Testis (tissue), 2 donors: ENCODE data around the gene PIGW.

Source experiments
- POLR2A ChIP-seq: fragments of 450-650 bp; IDR thresholded peaks from one replicate; pipeline ENCODE4 v1.6.1; 2017; ENCODE audit warnings: antibody characterized with exemption, mild to moderate bottlenecking, moderate library complexity
- TF ChIP-seq, protein P1 (sequence below), 3 experiments: fragments of 450-650 bp in 2 of 3; fragments of 200-600 bp in 1 of 3; sonication (generic) in 1 of 3; IDR thresholded peaks; one replicate each; pipeline ENCODE4 v1.5.1; 2016 to 2019; ENCODE audit warnings: antibody characterized with exemption in 3 of 3, mild to moderate bottlenecking in 2 of 3, moderate library complexity in 1 of 3

DNA sequence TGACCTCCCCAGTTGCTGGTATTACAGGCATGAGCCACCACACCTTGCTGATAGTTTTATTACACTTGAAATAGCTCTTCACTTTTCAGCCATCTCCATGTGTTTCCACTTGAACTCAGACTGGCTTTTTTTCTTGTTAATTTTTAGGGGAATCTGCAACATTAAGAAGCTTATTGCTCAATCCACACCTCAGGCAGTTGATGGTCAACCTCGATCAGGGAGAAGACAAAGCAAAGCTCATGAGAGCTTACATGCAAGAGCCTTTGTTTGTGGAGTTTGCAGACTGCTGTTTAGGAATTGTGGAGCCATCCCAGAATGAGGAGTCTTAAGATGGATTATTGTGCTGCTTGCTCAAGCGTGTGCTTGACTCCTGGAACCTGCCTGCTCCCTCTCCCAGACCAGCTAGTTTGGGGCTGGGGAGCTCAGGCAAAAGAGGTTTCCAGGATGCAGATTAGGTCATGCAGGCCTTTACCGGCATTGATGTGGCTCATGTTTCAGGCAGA is 39.7 kb upstream of the PIGW start:
- no peak for TF ChIP-seq POLR2A
- TF ChIP-seq, protein P1, sequence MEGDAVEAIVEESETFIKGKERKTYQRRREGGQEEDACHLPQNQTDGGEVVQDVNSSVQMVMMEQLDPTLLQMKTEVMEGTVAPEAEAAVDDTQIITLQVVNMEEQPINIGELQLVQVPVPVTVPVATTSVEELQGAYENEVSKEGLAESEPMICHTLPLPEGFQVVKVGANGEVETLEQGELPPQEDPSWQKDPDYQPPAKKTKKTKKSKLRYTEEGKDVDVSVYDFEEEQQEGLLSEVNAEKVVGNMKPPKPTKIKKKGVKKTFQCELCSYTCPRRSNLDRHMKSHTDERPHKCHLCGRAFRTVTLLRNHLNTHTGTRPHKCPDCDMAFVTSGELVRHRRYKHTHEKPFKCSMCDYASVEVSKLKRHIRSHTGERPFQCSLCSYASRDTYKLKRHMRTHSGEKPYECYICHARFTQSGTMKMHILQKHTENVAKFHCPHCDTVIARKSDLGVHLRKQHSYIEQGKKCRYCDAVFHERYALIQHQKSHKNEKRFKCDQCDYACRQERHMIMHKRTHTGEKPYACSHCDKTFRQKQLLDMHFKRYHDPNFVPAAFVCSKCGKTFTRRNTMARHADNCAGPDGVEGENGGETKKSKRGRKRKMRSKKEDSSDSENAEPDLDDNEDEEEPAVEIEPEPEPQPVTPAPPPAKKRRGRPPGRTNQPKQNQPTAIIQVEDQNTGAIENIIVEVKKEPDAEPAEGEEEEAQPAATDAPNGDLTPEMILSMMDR (IDR thresholded peaks at IDR 0.05): no peak
